Glutamatergic neuron (in vitro differentiated cells): Measurements from ENCODE around the gene CCSER2. TPM values are rescaled to one million over a fixed set of nuclear protein-coding genes. Genes with fewer than 3 reads are reported as not detected.

ENCODE experiments used
- DNase-seq: peaks from one replicate; pipeline ENCODE4 v3.0.0; 2022
- H3K27ac Mint-ChIP-seq: one replicate; pipeline ENCODE4 v1.8.0; 2020; ENCODE audit warnings: mild to moderate bottlenecking, mixed read lengths, inconsistent platforms; ENCODE audit not compliant: unreplicated experiment
- H3K27me3 Mint-ChIP-seq: one replicate; pipeline ENCODE4 v1.8.0; 2020; ENCODE audit warnings: mild to moderate bottlenecking, moderate library complexity, mixed read lengths, inconsistent platforms; ENCODE audit not compliant: unreplicated experiment
- H3K36me3 Mint-ChIP-seq: one replicate; pipeline ENCODE4 v1.8.0; 2020; ENCODE audit warnings: mild to moderate bottlenecking, mixed read lengths, inconsistent platforms; ENCODE audit not compliant: unreplicated experiment
- H3K4me1 Mint-ChIP-seq: one replicate; pipeline ENCODE4 v1.8.0; 2020; ENCODE audit warnings: mild to moderate bottlenecking, low read depth, mixed read lengths, inconsistent platforms; ENCODE audit not compliant: unreplicated experiment
- H3K4me3 Mint-ChIP-seq: one replicate; pipeline ENCODE4 v1.8.0; 2020; ENCODE audit warnings: mild to moderate bottlenecking, mixed read lengths, inconsistent platforms; ENCODE audit not compliant: unreplicated experiment
- H3K9me3 Mint-ChIP-seq: one replicate; pipeline ENCODE4 v1.8.0; 2020; ENCODE audit warnings: mild to moderate bottlenecking, moderate library complexity, mixed read lengths, inconsistent platforms; ENCODE audit not compliant: unreplicated experiment
- CTCF ChIP-seq: fragments of 200-600 bp; sonication (generic); IDR thresholded peaks from one replicate; pipeline ENCODE4 v1.5.0; 2021; ENCODE audit not compliant: partially characterized antibody, unreplicated experiment
- total RNA-seq: library from RNA; stranded (reverse); fragmentation: NEBNext Ultra II Directional; extraction: Animal tissue kit (Norgen Biotek cat#: 25700); gene quantifications from one replicate; pipeline ENCODE4 v1.2.1, GENCODE V29; 2021; ENCODE audit not compliant: unreplicated experiment

The CCSER2 gene
- total RNA-seq, 1 donor from 2014 or later: 168 TPM

GRCh38 chr10:84415539-84416244 lies 87.3 kb downstream of the CCSER2 start:
- Mint-ChIP-seq H3K4me1 (peaks cover 4% of the 10 kb centered on the region), H3K9me3 (peaks cover 22% of the 10 kb centered on the region), H3K36me3 (peaks cover 41% of the 10 kb centered on the region), H3K4me3 (no peak overlapping the region), H3K27ac (no peak overlapping the region), H3K27me3 (peaks cover 5% of the 10 kb centered on the region)
- no peak for TF ChIP-seq CTCF
- DNase-seq: no peak

GRCh38 chr10:84416245-84416555 lies 87.8 kb downstream of the CCSER2 start:
- Mint-ChIP-seq H3K36me3 (peaks cover 36% of the 10 kb centered on the region), H3K4me1 (peaks cover 4% of the 10 kb centered on the region), H3K27me3 (peaks cover 5% of the 10 kb centered on the region), H3K4me3 (no peak overlapping the region), H3K27ac (no peak overlapping the region), H3K9me3 (peaks cover 22% of the 10 kb centered on the region)
- DNase-seq: no peak
- TF ChIP-seq CTCF: no peak

GRCh38 chr10:84423719-84424118 lies 95.3 kb downstream of the CCSER2 start:
- no peak for DNase-seq
- no peak for TF ChIP-seq CTCF
- H3K27ac Mint-ChIP-seq: no peak overlapping the region
- no peaks in the 10 kb centered on the region for H3K27me3 Mint-ChIP-seq
- H3K36me3 Mint-ChIP-seq: no peaks in the 10 kb centered on the region
- H3K9me3 Mint-ChIP-seq: no peaks in the 10 kb centered on the region
- peaks cover 5% of the 10 kb centered on the region for H3K4me1 Mint-ChIP-seq
- no peak overlapping the region for H3K4me3 Mint-ChIP-seq

GRCh38 chr10:84424731-84425167 lies 96.4 kb downstream of the CCSER2 start:
- DNase-seq: no peak
- no peaks in the 10 kb centered on the region for H3K36me3 Mint-ChIP-seq
- H3K4me1 Mint-ChIP-seq: peaks cover 5% of the 10 kb centered on the region
- no peak overlapping the region for H3K4me3 Mint-ChIP-seq
- no peaks in the 10 kb centered on the region for H3K9me3 Mint-ChIP-seq
- no peaks in the 10 kb centered on the region for H3K27me3 Mint-ChIP-seq
- no peak overlapping the region for H3K27ac Mint-ChIP-seq
- no peak for TF ChIP-seq CTCF

GRCh38 chr10:84427903-84428650 lies 99.7 kb downstream of the CCSER2 start:
- H3K4me1 Mint-ChIP-seq: peaks cover 7% of the 10 kb centered on the region
- H3K9me3 Mint-ChIP-seq: no peaks in the 10 kb centered on the region
- H3K27ac Mint-ChIP-seq: no peak overlapping the region
- DNase-seq: no peak
- TF ChIP-seq CTCF: no peak
- no peaks in the 10 kb centered on the region for H3K27me3 Mint-ChIP-seq
- no peak overlapping the region for H3K4me3 Mint-ChIP-seq
- no peaks in the 10 kb centered on the region for H3K36me3 Mint-ChIP-seq
